HG03571 (cell line): ENCODE data around the gene GRIK3.

Experiments
- ATAC-seq: cut with Tn5 transposase; IDR thresholded peaks from one replicate; pipeline ENCODE4 v1.9.1; 2021; ENCODE audit not compliant: unreplicated experiment

The GRIK3 gene

GRCh38 chr1:36835696-36836095 is 198.6 kb downstream of the GRIK3 start:
- ATAC-seq = no peak

- ATAC-seq = no peak
These were observed 199.2 kb downstream of the GRIK3 start for GRCh38 chr1:36835017-36835695.

- no peak for ATAC-seq
These were observed 199.7 kb downstream of the GRIK3 start for GRCh38 chr1:36834586-36834985.

DNA sequence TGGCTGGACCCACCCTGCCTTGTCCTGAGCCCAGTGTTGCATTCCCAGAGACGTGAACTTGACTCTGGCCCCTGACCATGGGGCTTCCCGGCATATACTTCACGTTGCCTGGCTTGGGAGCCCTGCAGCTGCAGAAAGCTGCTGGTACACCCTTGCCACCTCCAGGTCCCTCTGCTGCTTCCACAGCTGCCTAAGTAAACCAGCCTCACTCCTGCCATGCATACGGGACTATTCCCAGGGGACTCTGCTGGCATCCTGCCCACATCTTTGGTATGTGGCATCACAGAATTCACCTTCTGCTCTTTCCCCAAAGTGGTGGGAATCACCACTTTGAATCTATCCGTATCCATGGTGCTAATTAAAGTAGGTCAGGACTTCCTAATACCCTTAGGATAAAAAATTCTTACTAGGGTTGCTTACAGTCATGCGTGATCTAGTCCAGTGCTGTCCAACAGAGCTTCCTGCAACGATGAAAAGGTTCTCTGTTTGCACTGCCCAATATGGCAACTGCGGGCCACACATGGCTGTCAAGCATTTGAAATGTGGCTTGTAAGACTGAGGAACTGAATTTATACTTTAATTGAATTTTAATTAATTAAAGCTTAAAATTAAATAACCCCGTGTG is 203.0 kb downstream of the GRIK3 start:
- ATAC-seq = no peak

- no peak for ATAC-seq
These were observed 204.4 kb downstream of the GRIK3 start for GRCh38 chr1:36829961-36830360.

GRCh38 chr1:36829066-36829465 is 205.2 kb downstream of the GRIK3 start:
- no peak for ATAC-seq

DNA sequence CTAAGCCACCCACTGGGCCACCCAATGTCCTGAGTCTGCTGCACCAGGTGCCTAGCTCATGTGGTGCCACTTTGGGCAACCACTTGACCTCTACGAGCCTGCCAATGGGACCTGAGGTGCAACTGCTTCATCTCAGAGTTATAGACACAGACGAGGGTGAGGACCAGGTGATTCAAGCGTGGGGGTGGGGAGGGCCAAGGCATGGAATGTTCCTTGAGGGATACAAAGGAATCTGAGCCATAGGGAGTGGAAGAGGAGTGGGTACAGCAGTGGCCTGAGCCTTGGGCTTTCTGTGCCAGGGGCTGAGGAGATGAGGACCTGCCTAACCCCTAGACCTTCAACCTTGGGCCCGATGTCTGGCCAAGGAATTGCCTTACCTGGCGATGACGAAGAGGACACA is 209.1 kb downstream of the GRIK3 start:
- no peak for ATAC-seq

DNA sequence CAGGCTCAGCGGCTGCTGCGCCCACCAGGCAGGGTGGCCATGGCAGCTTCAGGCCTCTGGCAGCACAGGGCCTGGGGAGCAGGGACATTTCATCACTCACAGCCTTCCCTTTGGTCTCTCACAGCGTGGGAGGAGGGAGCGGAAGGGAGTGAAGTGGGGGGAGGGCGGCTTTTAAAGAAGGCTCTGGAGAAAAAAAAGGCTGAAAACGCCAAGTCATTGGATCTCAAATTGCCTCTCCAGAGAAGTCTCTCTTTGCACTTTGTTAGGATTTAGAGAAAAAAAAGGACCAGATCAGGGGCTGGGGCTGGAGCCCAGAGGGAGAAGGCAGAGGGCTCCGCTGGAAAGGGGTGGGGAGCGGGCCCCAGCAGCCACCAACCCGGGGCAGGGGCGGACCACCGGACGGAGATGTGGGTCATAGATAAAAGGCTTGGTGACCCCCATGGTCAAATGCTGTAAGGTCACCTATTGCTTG is 209.9 kb downstream of the GRIK3 start:
- no peak for ATAC-seq

- ATAC-seq = no peak
These were observed 211.7 kb downstream of the GRIK3 start for GRCh38 chr1:36822648-36823047.

- no peak for ATAC-seq
These were observed 212.9 kb downstream of the GRIK3 start for GRCh38 chr1:36821386-36821785.

DNA sequence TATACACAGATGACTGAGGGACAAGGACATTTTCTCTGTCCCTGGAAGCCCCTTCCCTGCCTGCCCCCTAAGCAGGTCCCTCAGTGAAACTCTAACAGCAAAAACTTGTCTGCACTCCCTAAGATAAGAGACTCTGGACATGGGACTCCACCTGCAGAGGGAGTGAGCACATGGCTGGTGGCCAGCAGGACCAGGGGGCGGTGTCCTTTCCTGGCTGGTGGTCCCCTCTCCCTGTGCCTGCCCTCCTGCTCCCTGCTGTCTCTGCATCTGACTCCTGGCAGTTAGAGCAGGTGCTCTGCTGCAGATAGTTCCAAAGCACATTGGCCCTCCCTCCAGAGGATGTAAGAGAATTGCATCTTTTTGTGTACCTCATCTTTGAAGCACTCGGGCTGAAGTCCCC is 215.5 kb downstream of the GRIK3 start:
- ATAC-seq = no peak

- ATAC-seq = no peak
These were observed 218.0 kb downstream of the GRIK3 start for GRCh38 chr1:36816348-36816747.

DNA sequence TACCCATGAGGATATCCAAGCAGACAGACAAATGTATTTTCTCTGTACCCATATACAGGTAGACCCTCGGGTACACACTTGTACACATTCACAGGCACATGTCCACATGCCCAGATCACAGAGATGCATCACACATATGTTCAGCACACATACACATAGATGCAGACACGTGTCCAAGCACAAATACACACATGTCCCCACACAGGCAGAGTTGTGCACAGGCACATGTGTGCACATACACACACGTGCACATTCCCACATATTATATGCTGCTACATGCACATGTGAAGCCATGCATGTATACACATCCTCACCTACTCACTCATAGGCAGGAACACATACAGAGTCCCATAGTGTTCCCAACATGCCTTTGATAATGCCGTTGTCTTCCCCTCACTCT is 219.5 kb downstream of the GRIK3 start:
- no peak for ATAC-seq

GRCh38 chr1:36814083-36814482 is 220.2 kb downstream of the GRIK3 start:
- ATAC-seq = no peak

DNA sequence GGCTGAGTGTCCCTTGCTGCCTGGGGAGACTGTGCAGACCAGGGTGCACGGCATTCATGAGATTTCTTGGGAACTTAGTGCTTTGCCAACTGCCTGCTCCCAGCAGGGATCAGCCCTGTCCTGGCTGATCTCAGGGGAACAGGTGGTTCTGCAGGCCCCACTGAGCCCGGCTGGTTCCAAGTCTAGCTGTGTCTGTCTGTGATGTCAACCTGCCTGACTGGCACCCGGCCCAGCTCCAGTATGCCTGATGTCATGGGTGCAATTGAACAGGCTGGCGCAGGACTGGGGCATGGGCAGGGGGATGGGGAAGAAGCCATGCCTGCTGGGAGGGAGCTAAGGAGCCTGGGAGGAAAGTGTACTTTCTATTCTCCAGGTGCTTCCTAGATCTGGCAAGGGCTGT is 227.1 kb downstream of the GRIK3 start:
- ATAC-seq = no peak

GRCh38 chr1:36805979-36806640 is 228.2 kb downstream of the GRIK3 start:
- ATAC-seq = no peak

DNA sequence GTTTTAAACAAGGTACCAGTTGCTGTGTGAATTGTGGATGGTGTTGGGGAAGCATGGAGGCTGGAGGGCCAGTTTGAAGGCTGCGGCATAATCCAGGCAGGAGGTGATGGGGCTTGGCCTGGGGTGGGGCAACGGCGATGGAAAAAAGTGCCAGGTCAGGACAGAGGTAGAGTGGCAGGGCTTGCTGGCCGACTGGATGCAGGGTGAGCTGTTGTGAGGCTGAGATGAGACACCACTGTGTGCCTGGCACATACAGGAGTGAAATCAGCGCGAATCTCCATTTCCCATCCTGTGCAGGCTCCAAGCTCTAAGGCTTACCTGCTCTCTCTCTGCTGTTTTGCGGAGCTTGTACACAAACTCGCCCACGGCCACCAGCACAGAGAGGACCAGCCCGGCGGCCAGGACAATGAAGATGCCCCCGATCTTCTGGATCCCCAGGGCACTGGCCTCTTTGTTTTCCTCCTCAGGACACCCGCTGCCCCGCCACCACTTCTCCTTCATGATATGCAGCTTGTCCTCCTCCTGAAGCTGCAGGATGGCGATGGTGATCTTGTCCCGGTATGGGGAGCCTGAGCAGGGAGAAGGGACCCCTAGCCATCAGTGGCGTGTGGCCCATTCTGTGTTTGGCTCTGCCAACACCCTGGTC is 229.5 kb downstream of the GRIK3 start:
- ATAC-seq = no peak

GRCh38 chr1:36803868-36804570 is 230.3 kb downstream of the GRIK3 start:
- no peak for ATAC-seq

GRCh38 chr1:36802018-36802417 is 232.3 kb downstream of the GRIK3 start:
- no peak for ATAC-seq

DNA sequence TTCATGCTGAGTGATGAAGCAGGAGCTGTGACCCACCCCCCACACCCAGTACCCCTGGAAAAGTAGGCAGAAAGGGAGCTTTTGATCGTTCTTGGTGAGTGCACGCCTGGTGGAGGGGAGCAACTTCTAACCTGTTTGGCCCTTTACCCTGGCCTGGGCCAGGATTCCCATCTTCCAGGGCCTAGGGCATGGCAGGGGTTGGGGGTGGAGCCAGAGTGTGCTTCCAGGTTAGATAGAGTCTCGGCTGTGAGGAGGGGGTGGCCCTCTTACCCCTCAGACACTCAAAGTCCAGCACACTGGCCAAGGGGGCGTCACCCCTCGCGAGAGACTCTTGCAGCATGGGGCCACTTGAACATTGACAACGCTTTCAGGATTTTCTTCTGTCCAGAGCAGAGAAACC is 236.6 kb downstream of the GRIK3 start:
- ATAC-seq = no peak

DNA sequence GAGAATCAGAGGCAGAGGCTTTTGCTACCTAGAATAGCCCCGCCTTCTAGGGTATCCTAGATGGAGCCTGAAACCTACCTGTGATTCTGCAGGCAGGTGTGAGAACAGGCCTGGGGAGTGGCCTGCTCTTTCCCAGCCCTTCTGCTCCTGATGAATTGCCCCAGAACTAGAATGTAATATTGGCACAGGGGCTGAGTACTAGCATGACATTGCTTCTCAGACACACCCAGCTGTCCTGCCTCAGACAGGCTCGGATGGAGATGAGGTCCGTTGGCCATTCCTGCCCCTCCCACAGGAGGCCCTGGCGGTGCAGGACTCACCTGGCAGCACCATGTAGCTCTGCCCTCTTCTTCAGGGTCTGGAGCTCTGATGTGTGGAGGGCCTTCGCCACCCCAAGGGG is 237.6 kb downstream of the GRIK3 start:
- ATAC-seq = no peak
